Astrocyte of the cerebellum (primary cell): ENCODE results near the gene CPNE5.

Experiments used
- DNase-seq: peaks from one replicate; pipeline ENCODE4 v3.0.0-alpha.2; 2011; ENCODE audit warnings: low read depth
- H3K4me3 ChIP-seq: 2 replicates; pipeline ENCODE4 v1.5.1; 2011; ENCODE audit warnings: mild to moderate bottlenecking, low read depth, low read length, moderate library complexity
- CTCF ChIP-seq: IDR thresholded peaks from 2 replicates; pipeline ENCODE4 v1.5.1; 2012; ENCODE audit warnings: low read length, low read depth, moderate library complexity, mild to moderate bottlenecking; ENCODE audit errors: missing control alignments
- in situ Hi-C: cut with HindIII; loops from 2 replicates; pipeline ENCODE4 v1.10.0; 2017; ENCODE audit warnings: low sequenced_read_pairs

CPNE5 gene

GRCh38 chr6:36758516-36759147, 80.6 kb downstream of the CPNE5 start:
- no peak overlapping the region for H3K4me3 ChIP-seq
- TF ChIP-seq CTCF: no peak
- no peak for DNase-seq
- in situ Hi-C loops: loop anchor here (5.0 to 10.0 kb wide), 3 partner anchors 54 to 136 kb away; no protein-coding TSS in a partner anchor

DNA sequence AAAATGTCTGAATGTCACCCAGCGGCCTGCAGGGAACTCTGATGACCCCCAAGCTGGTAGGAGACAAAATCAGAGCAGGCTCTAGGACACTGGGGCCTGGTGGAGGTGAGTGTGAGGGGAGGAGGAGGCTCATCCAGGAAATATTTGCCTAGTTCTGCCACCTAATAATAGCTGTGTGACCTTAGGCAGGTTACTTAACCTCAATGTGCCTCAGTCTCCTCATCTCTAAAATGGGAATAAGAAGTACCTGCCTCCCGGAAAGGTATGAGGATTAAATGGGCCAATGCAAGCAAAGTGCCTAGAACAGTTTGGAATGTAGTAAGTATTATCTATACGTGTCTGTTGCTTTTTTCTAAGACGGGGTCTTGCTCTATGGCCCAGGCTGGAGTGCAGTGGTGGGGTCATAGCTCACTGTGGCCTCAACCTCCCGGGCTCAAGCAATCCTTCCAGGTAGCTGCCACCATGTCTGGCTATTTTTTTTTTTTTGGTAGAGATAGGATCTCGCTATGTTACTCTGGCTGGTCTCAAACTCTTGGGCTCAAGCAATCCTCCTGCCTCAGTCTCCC, 81.2 kb downstream of the CPNE5 start:
- no peak for DNase-seq

GRCh38 chr6:36757206-36757605, 82.0 kb downstream of the CPNE5 start:
- no peak for DNase-seq
- H3K4me3 ChIP-seq: no peak overlapping the region
- in situ Hi-C loops: loop anchor here (5.0 to 10.0 kb wide), 3 partner anchors 55 to 135 kb away; no protein-coding TSS in a partner anchor
- TF ChIP-seq CTCF: no peak

More for the DNA sequence above, 81.2 kb downstream of the CPNE5 start:
- in situ Hi-C loops: loop anchor here (5.0 to 10.0 kb wide), 3 partner anchors 54 to 136 kb away; no protein-coding TSS in a partner anchor
- no peak for TF ChIP-seq CTCF
- no peak overlapping the region for H3K4me3 ChIP-seq

DNA sequence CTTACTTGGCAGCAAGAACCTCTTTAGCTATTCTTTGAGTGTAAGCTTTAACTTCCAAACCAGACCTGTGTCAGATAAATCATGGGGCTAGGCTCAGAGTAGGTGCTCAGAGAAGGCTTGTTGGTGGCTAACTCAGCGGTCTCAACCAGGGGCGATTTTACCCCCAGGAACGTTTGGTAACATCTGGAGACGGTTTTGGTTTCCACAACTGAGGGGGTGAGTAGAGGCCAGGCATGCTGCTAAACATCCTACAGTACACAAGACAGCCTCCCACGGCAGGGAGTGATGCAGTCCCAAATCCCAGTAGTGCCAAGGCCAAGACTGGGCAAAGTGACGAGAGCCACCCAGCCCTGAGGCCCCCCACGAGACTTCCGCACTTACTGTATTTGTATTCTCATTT, 82.5 kb downstream of the CPNE5 start:
- TF ChIP-seq CTCF: no peak
- H3K4me3 ChIP-seq: no peak overlapping the region
- in situ Hi-C loops: loop anchor here (5.0 to 10.0 kb wide), 3 partner anchors 56 to 134 kb away; no protein-coding TSS in a partner anchor
- no peak for DNase-seq

GRCh38 chr6:36755435-36756348, 83.6 kb downstream of the CPNE5 start:
- no peak for TF ChIP-seq CTCF
- DNase-seq: no peak

More at GRCh38 chr6:36755435-36756348, 83.6 kb downstream of the CPNE5 start:
- no peak overlapping the region for H3K4me3 ChIP-seq
- in situ Hi-C loops: loop anchor here (5.0 to 10.0 kb wide), 3 partner anchors 57 to 133 kb away; no protein-coding TSS in a partner anchor
